Smooth muscle cell (in vitro differentiated cells): ENCODE results near the gene PSME1. TPM values are rescaled to one million over a fixed set of nuclear protein-coding genes. Genes with fewer than 3 reads are reported as not detected.

Source experiments
- DNase-seq: peaks from one replicate; lab custom pipeline; 2025; ENCODE audit not compliant: unreplicated experiment; lab: John Stamatoyannopoulos, UW
- H2AFZ ChIP-seq: fragments of 200-600 bp; sonication (generic); 2 replicates; pipeline ENCODE4 v1.6.0; 2016; ENCODE audit warnings: antibody characterized with exemption, low read depth, mild to moderate bottlenecking
- H3F3A ChIP-seq: fragments of 200-600 bp; sonication (generic); 2 replicates; pipeline ENCODE4 v1.6.0; 2017; ENCODE audit warnings: antibody characterized with exemption, low read depth
- H3K27ac ChIP-seq: fragments of 200-600 bp; sonication (generic); 2 replicates; pipeline ENCODE4 v1.5.1; 2016; ENCODE audit warnings: low read depth, mild to moderate bottlenecking
- H3K27me3 ChIP-seq: fragments of 200-600 bp; sonication (generic); 2 replicates; pipeline ENCODE4 v1.6.1; 2016; ENCODE audit warnings: low read depth, mild to moderate bottlenecking
- H3K36me3 ChIP-seq: fragments of 200-600 bp; sonication (generic); 2 replicates; pipeline ENCODE4 v1.5.1; 2016; ENCODE audit warnings: low read depth
- H3K4me1 ChIP-seq: fragments of 200-600 bp; sonication (generic); 2 replicates; pipeline ENCODE4 v1.5.1; 2016; ENCODE audit warnings: low read depth
- H3K4me2 ChIP-seq: fragments of 200-600 bp; sonication (generic); 2 replicates; pipeline ENCODE4 v1.6.0; 2016; ENCODE audit warnings: mild to moderate bottlenecking
- H3K4me3 ChIP-seq: fragments of 200-600 bp; sonication (generic); 2 replicates; pipeline ENCODE4 v1.5.1; 2016; ENCODE audit warnings: mild to moderate bottlenecking
- H3K79me2 ChIP-seq: fragments of 200-600 bp; sonication (generic); 2 replicates; pipeline ENCODE4 v1.6.0; 2016; ENCODE audit warnings: low read depth, mild to moderate bottlenecking
- H3K9ac ChIP-seq: fragments of 200-600 bp; sonication (generic); 2 replicates; pipeline ENCODE4 v1.6.0; 2016; ENCODE audit warnings: low read depth
- H3K9me3 ChIP-seq: fragments of 200-600 bp; sonication (generic); replicated peaks from 2 replicates; pipeline ENCODE4 v1.5.1; 2016; ENCODE audit warnings: low read depth
- H4K20me1 ChIP-seq: fragments of 200-600 bp; sonication (generic); 2 replicates; pipeline ENCODE4 v1.6.0; 2016; ENCODE audit warnings: low read depth
- CTCF ChIP-seq: fragments of 200-600 bp; sonication (generic); IDR thresholded peaks from 2 replicates; pipeline ENCODE4 v1.5.1; 2017; ENCODE audit warnings: borderline replicate concordance, mild to moderate bottlenecking, antibody characterized with exemption; ENCODE audit not compliant: insufficient read depth, poor library complexity, severe bottlenecking
- WGBS: methylation state at CpG from one replicate; pipeline ENCODE4 v1.1.7; 2016; ENCODE audit warnings: low lambda C conversion rate; 5-methylcytosine and 5-hydroxymethylcytosine counted together
- polyA plus RNA-seq: library from polyadenylated mRNA; unstranded; fragments of >200 nt; fragmentation: Nextera tagmentation; extraction: Ambion mirVana; gene quantifications from 2 replicates; pipeline ENCODE4 v1.2.1, GENCODE V29; 2016
- total RNA-seq: library from RNA; depleted of rRNA; stranded (reverse); fragments of >200 nt; gene quantifications from 2 replicates; pipeline ENCODE4 v1.2.3, GENCODE V29; 2014

Gene PSME1
- total and polyA plus RNA-seq, 2 experiments from 2014 or later, result 41.4 to 94.1 TPM

GRCh38 chr14:24160499-24160849 is 24.5 kb downstream of the PSME1 start:
- DNase-seq, result no peak
- H3K4me2 ChIP-seq, result no peak overlapping the region

GRCh38 chr14:24160850-24161804 is 25.1 kb downstream of the PSME1 start, which contains the start of gene IRF9:
Gene IRF9, plus strand, starts transcription at chr14:24161265. Its CDS starts 880 bp downstream, at chr14:24162145.
- H2AFZ ChIP-seq, result no peak within 1 kb of the TSS
- peaks cover 7% of the 10 kb centered on the region for H3K4me1 ChIP-seq
- peaks cover 14% of the 10 kb centered on the region for H3F3A ChIP-seq
- no peaks in the 10 kb centered on the region for H3K27me3 ChIP-seq
- H3K27ac ChIP-seq, result peak within 1 kb of the TSS; percentile 60
- 7% methylated on average over 12 of the region's 12 CpGs for WGBS
- peak; percentile 96 for TF ChIP-seq CTCF
- peak within 1 kb of the TSS; percentile 92 for H3K4me2 ChIP-seq
- no peaks in the 10 kb centered on the region for H3K36me3 ChIP-seq
- H3K9ac ChIP-seq, result peak within 1 kb of the TSS; percentile 77
- DNase-seq, result peak; percentile 88
- peaks cover 14% of the 10 kb centered on the region for H3K79me2 ChIP-seq
- no peaks in the 10 kb centered on the region for H3K9me3 ChIP-seq
- no peaks in the 10 kb centered on the region for H4K20me1 ChIP-seq
- H3K4me3 ChIP-seq, result peak within 1 kb of the TSS; percentile 60

More at GRCh38 chr14:24160499-24160849, 24.5 kb downstream of the PSME1 start:
- no peak overlapping the region for H3K9ac ChIP-seq
- H3K79me2 ChIP-seq, result peaks cover 14% of the 10 kb centered on the region
- peaks cover 14% of the 10 kb centered on the region for H3F3A ChIP-seq
- H3K4me3 ChIP-seq, result no peak overlapping the region
- H3K9me3 ChIP-seq, result no peaks in the 10 kb centered on the region
- peaks cover 7% of the 10 kb centered on the region for H3K4me1 ChIP-seq
- no peaks in the 10 kb centered on the region for H3K27me3 ChIP-seq
- H3K36me3 ChIP-seq, result no peaks in the 10 kb centered on the region
- WGBS, result 100% methylated on average over 4 of the region's 4 CpGs
- TF ChIP-seq CTCF, result no peak
- no peaks in the 10 kb centered on the region for H4K20me1 ChIP-seq
- H3K27ac ChIP-seq, result peak overlapping the region; percentile 32
- no peak overlapping the region for H2AFZ ChIP-seq

GRCh38 chr14:24162093-24162492 is 26.1 kb downstream of the PSME1 start:
- Histone ChIP-seq H3K36me3 (no peaks in the 10 kb centered on the region), H3K4me2 (peak overlapping the region; percentile 92), H4K20me1 (no peaks in the 10 kb centered on the region), H3K4me1 (peaks cover 7% of the 10 kb centered on the region), H2AFZ (no peak overlapping the region), H3K27ac (no peak overlapping the region), H3F3A (peaks cover 9% of the 10 kb centered on the region), H3K27me3 (no peaks in the 10 kb centered on the region), H3K9me3 (no peaks in the 10 kb centered on the region), H3K4me3 (peak overlapping the region; percentile 60), H3K9ac (peak overlapping the region; percentile 77), H3K79me2 (peaks cover 14% of the 10 kb centered on the region)
- no peak for DNase-seq
- 81% methylated on average over 8 of the region's 8 CpGs for WGBS
- TF ChIP-seq CTCF, result no peak
